Activated CD8-positive, alpha-beta memory T cell treated with anti-CD3 and anti-CD28 coated beads, Interleukin-2, amount 50 U/mL, for 4 hours (primary cell): ENCODE results near the gene TMPRSS15.
"Not testable (repeated sequence)": the region's sequence is repeated elsewhere in the genome, so short reads cannot be mapped to it uniquely, and the experiment has no call there.

ENCODE experiments used
- DNase-seq: peaks from one replicate; pipeline ENCODE4 v3.0.0-alpha.2; 2020

TMPRSS15 gene

DNA sequence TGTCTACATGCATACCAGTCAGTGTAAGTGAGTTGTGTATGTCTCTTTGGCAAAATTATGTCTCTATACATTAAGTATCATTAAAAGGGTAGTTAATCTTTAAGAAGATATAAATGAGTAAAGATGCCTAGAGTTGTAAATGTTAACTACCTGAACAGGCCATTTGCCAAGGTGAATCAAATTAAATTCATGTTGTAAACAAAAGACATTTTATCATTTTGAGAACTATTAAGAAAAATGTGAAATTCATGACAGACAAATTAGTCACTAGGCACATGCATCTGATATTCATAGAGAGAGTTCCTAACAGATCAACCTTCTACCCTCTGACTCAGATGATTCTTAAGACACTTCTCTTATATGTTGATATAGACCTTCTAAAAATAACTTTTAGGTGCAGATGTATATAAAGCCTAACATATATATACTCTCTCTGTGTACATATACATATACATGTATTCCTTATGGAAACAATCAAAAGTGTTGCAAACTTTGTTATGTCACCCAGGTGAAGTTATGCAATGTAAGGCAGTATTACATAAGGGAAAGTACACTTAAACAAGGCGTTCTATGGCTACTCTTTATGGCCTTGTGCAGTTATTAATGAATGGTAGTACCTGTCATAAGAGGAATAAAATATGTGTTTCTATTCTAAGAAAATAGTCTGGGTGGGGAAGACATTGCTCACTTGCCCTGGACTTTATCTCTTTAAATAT is at the start of gene TMPRSS15:
TMPRSS15 (minus strand) TSS at position 51 of the 716 bp plus-strand sequence. CDS start 163 bp downstream, outside the sequence.
- no peak for DNase-seq

DNA sequence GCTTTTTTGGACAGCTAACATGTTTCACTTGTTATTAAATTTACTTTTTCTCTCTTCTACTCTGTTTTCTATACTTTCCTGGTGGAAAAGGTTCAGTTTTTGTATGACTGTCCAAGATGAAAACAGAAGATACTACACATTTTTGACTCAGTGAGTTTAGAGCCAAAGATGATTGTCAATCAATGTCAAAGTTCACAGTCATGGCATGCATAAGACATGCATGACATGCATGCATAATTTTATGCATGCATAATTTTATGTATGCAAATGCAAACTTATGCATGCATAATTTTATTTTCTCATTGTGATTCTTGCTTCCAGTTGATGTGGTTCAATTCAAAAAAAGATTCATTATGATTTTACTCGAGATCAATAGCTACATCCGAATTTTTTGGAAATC is 48.1 kb upstream of the TMPRSS15 start:
- DNase-seq, result no peak

DNA sequence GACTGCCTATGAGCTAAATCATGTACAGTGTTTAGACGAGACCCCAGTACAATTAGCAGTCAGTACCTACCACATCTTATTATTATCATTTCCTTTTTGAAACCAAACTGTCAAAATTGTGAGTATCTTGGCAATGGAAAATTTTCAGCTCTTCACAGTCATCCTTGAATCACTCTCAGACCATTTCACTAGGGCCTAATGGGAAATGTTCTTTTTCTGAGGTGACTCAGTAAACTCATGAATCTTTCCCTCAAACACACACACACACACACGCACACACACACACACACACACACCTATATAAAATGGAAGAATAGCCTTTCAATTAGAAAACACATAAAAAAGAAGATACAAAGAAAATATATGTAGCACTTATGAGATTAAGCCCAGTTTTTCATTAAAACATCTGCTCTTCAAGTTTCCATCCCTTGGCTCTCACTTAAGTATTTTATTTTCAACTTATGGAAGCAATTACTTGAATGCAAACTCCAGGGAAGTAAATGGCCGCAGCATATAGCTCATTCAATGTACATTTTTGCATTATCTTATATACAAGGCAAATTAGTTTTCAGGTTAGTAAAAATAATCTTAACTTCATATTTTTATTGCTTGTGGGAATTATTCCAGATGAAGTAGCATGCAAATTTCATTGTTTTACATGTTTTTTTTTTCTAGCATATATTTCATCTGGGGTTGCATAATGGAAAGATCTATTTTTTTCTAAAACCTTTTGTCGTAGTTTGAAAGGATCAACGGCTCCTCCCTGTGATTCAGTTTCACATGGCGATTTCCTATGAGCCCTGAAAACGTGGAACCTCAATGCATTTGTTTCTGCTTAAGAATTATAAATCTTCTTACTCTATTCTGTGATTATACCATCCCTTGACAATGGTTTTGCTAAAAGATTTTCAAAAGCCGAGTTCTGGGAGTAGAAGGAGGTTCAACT is 46.3 kb upstream of the TMPRSS15 start:
- no peak for DNase-seq

DNA sequence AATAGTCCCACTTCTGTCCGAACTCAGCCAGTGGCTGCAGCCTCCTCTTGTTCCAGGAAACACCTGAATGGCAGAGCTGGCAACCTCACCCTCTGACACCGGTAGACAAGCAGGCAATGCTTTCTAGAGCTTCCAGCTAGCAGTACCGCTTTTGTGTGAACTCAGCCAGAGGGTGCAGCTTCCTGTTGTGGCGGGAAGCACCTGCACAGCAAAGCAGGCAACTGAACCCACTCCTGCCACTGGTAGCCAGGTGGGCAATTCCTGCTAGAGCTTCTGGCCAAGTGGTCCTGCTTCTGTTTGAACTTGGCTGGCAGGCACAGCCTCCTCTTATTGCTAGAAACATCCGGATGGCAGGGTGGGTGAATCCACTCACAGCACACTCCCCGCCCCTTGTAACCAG is 40.1 kb upstream of the TMPRSS15 start:
- no peak for DNase-seq

DNA sequence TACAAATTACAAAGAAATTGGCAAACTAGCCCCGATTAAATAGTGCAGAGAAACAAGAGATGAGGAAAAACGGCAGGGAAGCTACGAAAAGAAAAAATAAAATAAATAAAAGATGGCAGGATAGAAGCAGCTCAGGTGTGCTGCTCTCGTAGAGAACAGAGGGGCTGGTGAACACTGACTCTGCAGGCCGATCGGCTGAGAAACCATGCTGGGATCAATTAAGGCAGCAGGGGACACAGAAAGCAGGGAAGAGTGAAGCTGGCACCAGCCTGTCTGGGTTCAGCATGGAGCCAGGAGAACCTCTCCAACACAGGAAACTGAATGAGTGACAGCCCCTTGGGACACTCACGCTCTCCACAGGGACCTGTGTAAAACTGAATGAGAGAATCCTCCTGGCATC is 39.5 kb upstream of the TMPRSS15 start:
- no peak for DNase-seq

DNA sequence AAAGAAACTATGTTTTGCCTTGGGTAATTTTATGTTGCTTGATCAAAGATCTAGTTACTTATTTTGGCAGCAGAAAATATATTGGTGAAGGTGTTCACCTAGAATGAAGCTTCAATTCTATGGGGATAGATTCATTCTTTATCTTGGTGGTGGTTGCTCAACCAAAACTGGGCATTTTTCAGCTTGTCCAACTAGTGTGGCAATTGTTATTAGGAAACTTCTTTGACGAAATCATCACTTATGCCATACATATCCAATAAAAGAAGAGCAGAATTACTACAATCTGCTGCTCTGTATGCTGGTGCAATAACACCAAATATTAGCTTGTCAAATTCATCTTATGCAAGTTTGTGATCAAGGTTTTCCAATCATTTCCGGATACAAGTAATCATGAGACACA is 26.8 kb upstream of the TMPRSS15 start:
- DNase-seq, result no peak

DNA sequence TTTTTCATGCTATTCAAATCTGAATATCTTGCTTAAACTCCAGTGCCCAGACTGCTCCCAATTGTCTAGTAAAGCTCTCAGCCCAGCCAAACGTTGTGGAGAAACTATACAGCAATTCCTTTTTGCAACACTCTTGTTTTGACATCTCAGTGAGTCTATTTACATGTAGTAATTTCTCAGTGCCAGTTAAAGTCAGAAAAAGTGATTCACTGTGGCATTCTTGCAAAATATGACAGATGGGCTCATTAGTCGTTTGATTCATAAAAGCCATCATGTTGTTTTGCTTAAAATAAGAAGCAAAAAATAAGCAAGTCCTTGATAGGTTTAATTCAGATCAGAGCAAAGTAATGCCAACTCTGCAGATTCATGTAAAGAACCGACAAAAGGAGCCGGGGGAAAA is 20.7 kb upstream of the TMPRSS15 start:
- DNase-seq, result no peak

DNA sequence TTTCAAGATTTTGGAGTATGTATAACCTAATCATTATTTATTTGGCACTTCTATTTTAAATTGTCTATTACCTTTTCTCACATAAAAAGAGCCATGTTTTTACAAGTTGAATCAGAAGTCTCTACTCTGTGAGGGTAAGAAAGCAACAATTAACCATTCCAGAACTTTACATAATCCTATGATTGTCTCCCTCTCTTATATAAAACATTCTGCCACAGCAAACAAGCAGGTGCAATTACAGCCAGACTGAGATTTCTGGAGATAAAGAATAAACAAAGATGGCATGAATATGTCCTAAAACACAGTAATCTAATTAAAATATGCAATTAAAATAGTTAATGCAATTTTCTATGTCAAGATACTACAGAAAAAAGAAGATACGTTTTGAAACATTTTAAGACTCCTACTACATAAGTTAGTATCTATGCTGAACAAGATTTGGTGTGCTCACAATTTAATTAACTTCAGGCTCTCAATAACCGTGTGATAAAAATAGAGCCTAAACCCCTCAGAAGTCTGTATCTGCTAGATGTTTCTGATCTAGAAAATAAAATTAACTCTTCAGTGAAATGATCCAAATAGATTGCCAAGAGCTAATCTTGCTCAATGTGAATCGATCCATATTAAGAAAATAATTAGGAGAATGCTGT is 13.7 kb upstream of the TMPRSS15 start:
- DNase-seq, result no peak

DNA sequence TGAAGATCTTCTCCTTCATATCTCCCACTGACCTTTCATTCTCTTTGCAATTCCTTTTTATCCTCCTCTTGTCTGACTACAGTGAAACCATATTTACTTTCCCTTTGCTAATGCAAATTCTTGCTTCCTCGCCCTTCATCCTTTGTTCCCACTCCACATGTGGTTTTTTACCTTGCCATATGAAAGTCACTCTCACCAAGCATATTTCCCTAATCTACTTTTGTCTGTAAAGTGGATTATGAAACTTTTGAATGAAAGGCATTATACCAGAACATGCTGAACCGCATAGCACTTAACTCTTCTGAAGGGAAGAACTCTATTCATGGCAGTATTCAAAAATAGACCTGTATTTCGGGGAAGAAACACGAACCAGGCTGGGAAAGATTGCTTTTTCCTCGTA is 8.0 kb upstream of the TMPRSS15 start:
- no peak for DNase-seq

DNA sequence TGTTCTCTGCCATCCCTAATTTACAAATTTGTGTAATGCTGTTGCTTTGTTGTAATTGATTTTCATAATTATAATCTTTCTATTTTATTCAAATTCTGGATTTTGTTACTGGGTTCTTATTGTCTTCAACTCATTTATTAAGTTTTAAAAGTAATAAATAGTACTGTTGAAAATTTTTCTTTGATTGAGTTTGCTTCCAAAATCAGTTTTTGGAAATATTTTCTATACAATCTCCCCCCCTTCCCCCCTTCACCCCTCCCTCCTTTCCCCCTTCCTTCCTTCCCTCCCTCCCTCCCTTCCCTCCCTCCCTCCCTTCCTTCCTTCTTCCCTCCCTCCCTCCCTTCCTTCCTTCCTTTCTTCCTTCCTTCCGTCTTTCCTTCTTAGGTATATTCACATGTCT is 6.0 kb upstream of the TMPRSS15 start:
- DNase-seq, result no peak

DNA sequence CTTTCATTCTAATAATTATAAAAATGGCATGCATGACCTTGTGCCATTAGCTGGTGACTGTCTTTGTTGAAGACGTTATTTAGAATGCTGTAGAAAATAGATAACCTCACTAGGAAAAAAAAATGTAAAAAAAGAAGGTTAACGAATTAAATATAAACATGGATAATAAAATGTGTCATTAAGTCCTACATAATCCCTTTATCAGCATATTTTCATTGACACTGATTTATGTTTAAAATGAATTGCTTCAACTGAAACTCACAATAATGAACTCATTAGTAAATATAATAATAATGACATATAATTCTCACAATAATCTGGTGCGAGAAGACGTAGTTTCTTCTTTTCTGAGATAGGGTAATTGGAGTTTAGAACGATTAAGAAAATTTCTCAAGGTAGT is 4.7 kb downstream of the TMPRSS15 start:
- DNase-seq, result no peak

DNA sequence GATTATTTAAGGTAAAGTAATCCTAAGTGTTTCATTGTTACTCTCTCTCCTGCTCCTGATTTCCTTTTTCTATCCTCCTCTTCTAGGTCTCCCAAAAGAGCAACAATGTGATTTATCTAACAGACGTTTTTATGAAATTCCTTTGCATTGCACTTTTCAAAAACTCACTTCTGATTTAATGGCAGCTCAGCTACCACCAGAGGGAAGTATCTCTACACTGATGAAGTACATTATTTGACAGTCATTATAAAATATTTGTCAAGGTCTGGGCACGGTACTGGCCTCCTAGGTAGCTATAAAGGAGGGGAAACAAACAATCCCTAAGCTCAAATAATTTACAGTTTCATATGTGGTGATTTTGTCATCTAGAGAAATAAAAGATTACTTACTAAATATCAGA is 15.6 kb downstream of the TMPRSS15 start:
- DNase-seq, result no peak

DNA sequence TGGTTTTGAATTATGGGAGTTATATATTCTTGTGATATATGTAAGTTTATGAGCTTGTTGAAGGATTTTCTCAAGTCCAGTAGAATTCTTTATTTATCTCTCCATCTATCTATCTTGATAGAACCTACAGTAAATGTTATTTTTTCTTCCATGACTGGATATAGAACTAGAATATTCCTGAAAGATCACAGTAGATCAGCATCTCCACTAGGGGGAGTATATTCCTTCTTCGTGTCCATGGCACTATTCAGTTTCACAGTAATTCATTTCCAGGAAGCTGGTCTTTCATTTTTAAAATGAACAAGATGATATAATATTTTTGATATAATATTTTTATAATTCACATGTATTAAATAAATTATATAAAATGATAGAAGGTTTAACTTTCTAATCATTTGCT is 18.8 kb downstream of the TMPRSS15 start:
- no peak for DNase-seq

DNA sequence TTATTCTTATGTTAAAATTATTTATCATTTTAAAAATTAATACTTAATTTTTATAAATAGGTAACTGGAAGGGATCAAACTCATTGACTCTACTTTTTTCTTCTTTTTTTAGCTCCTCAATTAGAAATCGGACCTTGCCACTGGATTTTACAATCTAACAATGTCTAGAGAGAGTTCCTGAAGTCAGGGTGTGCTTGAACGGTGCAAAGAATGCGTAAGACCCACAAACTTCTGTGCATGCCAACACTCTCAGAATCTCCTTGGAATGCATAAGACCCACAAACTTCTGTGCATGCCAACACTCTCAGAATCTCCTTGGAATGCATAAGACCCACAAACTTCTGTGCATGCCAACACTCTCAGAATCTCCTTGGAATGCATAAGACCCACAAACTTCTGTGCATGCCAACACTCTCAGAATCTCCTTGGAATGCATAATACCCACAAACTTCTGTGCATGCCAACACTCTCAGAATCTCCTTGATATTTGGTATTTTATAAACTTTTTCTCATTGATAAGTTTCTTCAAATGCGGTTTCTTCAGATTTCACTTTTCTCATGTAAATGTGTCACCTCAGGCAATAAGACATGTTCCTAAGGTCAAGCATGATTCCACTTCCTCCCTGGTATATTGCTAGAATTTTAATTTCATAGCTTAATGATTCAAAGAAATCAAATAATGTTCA is 20.5 kb downstream of the TMPRSS15 start:
- not testable (repeated sequence) for DNase-seq

DNA sequence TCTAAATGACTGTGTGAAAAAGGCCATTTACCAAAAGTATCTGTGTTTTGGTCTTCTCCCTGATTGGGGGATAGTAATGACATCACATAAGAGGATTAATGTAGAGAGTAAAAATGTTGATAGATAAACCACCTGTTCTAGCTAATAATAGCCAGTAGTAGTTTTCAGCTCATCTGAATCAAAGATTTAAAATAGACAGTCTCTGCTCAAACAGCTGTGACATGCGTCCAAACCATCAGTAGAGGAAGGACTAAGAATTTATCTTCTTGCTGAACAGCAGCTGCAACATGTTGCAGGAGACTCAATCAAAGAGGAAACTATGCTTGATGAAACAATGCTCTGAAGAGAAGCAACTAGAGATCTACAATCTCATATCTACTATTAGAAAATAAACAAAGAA is 21.4 kb downstream of the TMPRSS15 start:
- DNase-seq, result no peak

DNA sequence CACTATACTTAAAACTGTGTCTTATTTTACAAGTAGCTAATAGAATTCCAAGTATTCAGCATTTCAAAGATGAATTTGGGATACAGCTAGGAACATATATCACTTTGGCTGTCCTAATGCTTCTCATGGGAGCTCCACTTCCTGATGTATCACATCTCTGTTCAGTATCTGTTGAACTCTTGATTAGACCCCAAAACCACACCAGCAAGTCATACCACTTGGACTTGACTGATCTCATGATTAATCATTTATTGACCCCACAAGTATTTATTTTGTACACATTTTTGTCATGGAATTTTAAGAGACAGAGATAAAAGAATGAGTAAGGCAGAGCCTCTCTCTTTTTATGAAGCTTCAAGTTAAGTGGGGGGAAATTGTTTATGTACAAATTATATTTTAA is 30.0 kb downstream of the TMPRSS15 start:
- DNase-seq, result no peak

DNA sequence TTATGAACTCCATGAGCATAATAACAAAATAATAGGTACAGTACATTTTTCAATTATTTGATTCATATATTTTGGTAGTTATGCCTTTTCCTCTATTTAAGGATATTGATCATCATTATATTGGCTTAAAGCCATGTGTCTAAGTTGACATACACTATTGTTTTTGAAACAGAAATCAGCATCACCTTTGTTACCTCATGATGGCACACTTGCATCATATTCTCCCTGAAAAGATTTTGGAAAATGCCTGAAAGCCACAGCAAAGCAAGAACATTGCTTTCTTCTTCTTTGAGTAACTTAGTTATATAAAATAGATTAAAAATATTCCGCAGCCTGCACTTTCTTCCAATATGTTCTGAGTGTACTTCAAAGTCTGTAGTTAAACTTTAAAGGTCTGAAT is 33.3 kb downstream of the TMPRSS15 start:
- DNase-seq, result no peak

DNA sequence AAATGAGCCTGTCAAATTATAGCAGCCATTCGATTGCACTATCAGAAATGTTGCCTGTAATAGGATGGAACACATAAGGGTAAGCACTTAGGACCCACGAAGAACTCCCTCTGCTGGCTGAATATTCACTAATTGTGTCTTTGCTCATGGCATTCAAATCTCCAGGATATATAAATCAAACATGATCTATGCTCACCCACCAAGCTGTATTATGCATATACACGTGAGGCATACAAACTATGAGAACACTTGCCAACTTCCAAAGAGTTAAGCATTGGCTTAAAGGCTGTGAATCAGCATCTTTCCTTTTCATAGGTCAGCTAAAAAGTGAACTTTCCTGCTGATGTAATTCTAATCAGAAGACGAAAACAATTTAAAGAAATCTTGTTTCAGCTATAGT is 34.5 kb downstream of the TMPRSS15 start:
- DNase-seq, result no peak

DNA sequence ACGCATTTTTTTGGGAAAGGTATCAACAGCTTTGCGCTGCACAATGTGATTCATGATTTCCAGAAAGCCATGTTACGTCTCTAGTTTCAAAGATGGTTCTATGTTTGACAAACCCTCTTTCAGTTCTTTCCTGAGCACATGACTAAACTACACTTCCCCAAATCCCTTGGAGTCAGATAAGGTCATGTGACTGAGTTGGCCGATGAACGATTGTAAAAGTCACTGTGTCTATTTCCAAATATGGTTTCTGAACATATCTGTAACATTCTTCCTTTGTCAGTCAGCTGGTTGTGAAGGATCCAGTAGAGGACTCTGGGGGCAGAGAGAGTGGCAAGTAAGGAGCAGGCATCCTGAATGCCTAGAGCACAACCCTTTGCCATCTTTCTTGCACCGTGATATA is 35.4 kb downstream of the TMPRSS15 start:
- no peak for DNase-seq

DNA sequence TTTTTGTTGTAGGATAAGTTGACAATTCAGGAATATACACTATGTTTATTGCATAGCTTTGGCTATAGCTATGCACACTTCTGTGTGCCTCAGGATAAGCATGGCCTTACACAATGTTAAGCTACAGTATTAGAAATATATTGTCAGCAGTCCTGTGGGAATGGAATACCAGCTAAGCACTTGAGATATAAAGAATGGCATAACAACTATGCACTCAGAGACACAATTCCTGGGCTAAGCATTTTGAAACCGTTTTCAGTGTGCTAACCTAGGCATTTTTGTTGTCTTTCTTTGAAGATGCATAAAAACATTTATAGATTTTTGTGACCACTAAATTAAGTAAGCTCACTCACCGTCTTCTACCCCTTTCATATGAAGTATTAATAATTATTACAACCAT is 46.8 kb downstream of the TMPRSS15 start:
- no peak for DNase-seq

DNA sequence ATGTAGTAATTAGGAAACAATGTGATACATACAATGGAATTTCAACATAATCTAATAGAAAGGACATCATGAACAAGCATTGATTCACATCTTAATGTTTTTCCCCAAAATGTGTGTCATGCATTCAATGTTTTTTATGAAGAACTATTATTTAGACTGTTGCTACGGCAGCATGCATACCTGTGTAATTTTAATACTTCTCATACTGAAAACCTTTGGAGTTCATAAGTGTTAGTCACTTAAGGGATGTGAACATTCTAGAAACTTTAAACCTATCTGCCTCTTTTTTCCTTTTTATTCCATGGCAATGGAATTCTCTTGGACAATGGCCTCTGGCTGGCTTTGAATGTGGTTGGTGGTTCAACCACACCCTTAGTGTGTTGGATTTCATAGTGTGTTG is 48.6 kb downstream of the TMPRSS15 start:
- DNase-seq, result no peak

DNA sequence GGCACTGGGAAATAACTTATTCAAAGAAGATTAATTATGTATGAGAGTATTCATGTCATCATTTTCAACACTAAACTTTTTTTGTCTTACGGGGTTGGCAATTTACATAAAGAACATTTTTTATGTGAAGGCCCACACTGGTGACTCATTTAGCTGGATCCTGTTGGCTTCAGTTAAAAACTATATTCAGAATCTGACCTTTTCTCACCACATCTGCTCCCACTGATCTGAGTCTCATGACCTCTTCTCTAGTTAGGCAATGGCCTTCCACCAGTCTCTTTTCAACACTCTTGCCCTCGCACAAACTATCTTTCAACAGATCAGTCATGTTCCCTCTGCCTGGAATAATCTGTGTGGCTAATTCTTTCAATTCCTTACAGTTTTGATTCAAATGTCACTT is 53.4 kb downstream of the TMPRSS15 start:
- DNase-seq, result no peak

DNA sequence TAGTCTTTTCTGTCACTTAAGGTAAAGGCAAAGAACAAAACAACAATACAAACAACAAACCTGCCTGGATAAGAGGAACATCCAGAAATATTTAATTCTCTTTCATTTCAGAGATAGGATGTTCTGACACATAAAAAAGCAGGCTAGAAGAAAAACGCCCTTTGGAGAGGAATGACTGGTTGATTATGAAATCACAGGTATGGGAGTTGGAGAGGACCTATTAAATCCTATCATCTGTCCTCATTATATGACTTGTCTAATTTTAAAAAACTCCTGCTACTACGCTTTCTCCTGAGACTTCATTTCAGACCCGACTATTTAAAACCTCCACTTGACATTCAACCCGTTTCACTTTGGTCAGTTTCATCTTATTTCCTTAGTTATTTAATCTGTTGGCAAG is 54.1 kb downstream of the TMPRSS15 start:
- DNase-seq, result no peak
